Measurements from ENCODE around the gene TGFBRAP1.

TGFBRAP1 gene

DNA sequence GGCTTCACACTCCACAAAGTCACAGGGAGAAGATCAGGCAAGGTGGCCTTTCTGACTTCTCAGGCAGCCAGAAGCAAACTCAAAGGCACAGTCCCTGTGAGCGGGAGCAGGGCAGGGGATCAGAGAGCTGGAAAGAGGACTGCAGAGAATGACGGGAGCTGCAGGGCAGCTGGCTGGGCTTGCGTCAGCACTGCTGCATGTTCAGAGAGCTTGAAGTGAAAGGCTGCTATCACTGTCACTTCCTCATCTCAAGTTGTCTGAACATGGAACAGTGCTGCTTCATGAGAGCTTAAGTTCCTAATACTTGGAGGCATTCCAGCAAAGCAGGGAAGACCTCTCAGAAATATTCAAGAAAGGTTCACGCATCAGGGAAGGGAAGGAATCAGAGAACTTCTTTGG lies 20.4 kb downstream of the TGFBRAP1 start:
- DNase-seq: no peak

DNA sequence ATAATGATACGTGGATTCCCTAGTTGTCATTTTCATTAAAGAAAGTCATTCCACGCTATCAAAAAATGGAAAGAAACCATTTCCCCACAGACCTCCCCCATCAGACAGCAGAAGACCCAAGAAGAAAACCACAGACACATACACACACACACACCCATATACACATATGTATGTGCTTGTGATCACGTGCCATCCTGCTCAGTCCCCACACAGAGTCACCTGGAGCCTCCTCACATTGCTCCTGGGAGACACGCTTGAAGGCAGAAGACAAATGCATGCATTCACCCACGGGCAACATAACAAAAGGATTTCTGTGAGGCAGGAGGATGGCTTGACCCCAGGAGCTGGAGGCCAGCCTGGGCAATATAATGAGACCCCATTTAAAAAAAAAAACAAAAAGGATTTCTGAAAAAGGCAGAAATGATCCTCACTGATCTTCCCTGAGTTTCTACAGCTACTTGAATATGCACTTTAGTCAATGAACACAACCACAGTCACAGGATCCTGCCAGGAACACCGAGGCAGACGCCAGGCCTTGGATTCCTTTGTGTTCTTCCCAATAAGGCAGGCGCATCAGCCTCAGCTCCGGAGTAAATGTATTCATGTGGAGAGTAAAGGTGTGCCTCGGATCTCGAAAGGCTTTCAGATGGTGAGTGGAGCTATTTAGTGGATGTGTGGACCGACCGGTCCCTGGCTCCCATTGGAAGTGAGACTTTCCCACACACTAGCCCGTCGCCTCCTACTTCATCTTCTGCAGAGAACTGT lies 21.0 kb downstream of the TGFBRAP1 start:
- DNase-seq: no peak

DNA sequence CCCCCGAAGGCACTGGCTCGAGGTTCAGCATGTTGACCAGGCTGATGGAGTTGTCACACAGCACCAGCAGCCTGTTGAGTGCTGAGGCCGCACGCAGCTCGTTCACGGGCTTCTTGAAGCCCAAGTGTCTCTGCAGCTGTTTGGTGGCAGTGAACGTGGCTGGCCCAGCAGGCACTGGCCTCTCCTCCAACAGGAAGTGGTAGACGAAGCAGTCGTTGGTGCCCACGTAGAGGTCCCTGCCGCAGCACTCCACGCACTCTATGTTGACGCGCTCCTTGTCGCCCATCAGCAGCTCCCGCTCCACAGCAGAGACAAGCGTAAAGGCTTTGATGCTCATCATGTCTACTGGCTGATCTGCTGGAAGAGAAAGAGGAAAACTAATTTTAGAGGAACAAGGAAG lies 21.6 kb downstream of the TGFBRAP1 start:
- DNase-seq: no peak

DNA sequence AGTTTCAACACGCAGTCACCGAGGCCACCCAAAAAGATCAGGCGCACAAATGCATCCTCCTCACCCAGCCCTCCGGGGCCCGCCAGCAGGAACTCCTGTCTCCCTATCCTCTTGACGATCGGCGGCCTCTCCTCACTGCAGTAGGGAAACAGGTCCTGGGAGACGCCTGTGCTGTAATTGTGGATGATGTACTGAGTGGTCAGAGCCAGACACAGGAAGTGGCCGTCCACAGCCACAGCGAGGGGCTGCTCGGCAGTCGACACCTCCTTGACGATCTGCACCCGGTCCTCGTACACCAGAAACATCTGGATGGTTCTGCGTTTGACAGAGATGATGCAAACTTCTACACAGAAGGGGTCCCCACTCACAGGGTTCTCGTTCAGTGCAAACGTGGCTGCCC lies 22.0 kb downstream of the TGFBRAP1 start:
- DNase-seq: no peak

DNA sequence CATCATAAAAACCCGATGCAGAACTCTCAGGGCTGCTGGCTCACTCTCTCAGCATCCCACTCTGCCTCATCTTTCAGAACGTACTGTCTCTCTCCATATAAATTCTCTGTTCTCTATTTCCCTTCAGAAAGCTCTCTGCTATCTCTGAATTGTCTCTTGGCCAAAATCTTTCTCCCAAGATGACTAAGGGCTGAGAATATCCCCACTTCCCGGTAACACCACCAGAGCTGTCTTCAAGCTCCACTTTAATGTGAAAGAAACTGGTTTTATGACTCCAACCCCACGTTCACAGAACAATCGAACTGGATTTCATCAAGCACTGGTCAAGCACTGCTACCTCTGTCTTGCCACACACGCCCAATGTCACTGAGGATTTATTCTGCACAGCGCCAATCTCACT lies 22.4 kb downstream of the TGFBRAP1 start:
- DNase-seq: no peak

DNA sequence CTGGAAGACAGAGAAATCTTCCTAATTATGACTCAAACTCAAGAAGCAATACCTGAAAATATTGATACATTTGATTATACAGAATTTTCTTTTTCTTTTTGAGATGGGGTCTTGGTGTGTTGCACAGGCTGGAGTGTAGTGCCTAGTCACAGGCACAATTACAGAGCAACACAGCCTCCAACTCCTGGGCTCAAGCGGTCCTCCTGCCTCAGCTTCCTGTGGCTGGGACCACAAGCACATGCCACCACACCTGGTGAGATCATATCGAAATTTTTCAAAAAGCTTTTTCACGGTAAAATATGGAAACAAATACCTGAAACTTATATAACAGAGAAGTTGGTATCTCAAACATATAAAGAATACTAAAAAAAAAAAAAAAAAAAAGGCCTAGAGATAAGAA lies 27.9 kb downstream of the TGFBRAP1 start:
- no peak for DNase-seq

DNA sequence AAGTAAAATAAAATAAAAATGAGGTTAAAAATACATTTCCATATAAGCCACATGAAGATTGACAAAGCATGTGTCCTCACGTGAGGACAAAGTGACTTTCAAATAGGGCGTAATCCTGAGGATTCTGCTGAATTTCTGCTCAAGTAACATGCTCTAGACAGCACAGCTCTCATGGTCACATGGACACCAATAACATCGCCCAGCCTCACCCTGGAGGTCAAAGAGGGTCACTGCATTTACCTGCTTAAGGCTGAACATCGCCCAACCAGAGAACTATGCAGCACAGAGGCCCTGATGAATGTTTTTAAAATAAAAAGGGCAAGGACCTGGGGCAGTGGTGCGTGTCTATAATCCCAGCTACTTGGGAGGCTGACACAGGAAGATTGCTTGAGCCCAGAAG lies 30.2 kb downstream of the TGFBRAP1 start:
- DNase-seq: no peak

DNA sequence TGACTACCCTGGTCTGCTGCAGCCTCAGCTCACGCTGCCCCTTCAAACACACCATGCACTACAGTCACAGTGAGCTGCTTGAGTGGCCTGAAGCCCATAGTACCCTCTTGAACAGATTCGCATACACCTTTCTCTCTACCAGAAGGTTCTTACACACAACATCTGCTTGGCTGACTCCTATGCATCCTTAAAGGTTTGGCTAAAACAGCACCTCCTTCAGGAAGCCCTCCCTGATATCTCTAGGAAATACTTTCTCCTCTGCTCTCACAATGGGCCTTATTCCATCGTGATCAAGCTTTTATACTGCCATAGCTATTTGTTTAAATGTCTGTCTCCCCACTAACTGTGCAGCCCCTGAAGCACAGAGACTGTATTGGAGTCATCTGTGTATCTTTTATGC lies 31.5 kb downstream of the TGFBRAP1 start:
- no peak for DNase-seq

DNA sequence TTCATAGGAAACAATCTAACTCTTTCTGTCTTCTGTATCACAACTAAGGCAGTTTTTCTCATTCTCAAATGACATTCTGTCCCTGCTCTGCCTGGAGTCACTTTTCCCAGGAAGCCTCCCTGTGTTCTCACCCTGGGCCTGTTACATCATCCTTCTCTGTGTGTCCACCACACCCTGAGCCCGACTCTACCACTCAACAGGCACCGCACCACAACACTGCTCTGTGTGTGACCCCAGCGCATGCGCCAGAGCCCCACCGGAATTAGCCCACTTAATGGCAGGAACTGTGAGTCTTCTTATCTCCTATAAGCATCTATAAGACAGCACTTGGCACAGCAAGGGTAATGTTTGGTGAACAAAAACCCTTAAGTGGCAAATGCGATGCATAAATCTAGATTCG lies 32.3 kb downstream of the TGFBRAP1 start:
- no peak for DNase-seq

DNA sequence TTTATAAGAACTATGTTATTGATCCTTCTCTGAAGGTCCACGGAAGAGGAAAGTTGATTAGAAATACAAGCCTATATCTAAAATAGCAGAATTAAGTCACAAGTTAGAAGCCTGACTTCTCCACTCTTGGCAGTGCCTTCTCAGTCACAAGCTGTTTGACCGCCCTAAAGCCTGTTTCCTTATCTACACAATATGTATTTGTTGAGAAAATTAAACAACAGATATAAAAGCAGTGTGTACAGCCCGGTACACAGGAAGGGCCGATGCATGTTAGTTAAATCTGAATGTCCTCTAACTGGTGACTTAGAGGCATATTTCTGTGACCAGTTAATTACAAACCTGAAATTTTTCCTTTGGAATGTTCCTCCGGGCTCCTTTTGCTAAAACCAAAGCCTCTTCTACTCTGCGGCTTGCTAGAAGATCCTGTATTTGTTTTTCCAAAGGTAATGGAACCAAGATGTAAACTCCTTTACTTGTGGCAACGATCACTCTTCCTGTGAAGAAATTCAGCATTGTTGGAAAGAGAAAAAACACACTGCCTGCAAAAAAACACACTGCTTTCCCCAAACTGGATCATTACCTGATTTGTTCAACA lies 33.4 kb downstream of the TGFBRAP1 start:
- no peak for DNase-seq

DNA sequence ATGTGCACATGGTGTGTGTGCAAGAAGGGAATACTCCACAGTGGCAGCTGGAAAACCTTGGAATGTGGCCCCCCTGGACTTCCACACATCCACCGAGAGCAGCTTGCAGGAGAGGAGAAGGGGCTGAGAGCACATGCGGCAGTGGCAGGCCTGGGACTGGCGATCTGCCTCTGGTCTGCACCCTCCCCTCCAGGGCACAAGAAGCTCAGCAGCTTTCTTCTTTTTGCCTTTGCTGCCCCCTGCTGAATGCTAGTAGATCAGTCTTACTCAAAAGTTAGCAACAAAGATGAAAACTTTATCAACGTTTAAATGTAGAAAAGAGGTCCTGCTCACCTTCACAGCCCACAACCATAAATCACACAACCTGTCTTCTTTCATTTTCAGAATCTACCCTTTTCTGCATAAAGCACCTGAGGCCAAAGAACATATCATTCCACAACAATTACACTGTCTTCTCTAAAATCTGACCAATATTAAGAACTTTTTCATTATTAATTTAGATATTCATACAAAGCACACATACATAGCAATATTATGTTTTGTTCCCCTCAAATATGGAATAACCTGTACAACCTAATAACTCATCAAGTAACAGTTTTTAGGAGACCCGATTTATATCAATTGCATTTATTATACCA lies 34.6 kb downstream of the TGFBRAP1 start:
- peak; percentile 8 for DNase-seq

DNA sequence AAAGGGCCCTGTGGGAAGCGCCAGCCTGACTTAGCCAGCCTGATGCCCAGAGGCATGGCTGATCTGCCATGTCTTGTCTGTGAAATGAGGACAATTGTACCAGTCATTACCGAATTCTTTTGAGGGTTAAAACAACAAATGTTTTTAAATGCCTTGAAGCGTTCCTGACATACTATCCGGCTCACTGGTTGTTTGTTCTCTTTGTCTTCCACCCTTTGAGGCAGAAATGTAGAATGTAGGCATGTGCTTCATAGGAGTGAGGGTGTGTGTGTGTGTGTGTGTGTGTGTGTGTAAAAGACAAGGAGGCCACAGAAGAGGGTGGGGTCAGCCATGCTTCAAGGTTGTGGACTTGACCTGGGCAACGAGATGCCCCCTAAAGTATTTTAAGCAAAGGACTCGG lies 35.5 kb downstream of the TGFBRAP1 start:
- no peak for DNase-seq

DNA sequence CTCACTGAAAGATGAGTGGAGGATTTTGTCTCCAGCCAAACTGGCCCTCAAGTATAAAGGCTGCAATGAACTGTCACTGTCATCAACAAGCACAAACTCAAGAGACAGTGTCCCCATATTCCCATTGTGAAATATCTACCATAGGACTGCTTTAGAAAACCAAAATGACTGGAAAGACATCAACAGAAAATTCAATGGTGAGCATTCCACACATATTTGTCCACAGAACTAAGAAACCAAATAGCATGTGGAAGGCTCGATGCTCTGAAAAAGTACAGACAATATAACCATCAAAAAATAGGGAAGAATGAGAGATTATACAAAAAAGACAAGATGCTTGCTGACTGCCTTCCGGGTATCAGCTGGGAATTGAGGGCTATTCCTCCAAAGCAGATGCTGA lies 37.6 kb downstream of the TGFBRAP1 start:
- DNase-seq: no peak

DNA sequence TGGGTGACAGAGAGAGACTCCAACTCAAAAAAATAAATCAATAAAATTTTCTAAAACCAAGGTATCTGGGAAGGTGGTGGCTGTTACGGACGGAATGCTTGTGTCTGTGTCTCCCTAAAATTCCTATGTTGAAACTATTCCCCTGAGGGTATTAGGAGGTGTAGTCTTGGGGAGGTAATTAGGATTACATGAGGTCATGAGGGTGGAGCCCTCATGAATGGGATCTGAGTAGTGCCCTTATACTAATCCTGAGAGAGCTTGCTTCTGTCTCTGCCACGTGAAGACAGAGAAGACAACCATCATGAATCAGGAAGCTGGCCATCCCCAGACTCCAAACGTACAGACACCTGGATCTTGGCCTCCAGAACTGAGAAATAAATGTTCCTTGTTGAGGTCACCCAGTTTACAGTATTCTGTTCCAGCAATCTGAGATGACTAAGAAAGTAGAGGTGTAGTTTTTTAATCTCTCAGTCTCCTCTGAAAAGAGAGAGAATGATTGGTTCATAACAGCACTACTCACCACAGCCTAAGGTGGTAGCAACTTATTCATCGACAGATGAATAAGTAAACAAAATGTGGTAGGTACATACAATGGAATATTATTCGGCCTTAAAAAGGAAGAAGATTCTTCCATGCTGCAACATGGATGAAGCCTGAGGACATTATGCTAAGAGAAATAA lies 38.4 kb downstream of the TGFBRAP1 start:
- DNase-seq: no peak

DNA sequence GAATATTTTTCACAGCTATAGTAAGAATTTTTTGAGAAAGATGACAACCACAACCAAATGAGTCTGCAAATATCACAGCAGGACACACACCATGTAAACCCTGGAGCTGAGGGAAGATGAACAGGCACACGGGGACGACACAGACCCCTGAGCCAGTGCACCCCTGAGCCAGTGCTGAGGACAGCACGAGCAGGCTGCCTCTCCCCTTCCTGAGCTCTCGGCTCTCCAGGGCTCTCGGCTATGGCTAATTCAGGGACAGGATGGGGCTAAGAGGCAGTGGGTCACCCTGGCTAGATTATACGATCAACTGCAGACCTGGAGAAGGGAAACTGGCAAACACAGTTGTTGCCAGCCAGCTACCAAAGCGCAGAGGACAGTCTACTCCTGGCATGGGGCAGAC lies 41.4 kb downstream of the TGFBRAP1 start:
- no peak for DNase-seq

DNA sequence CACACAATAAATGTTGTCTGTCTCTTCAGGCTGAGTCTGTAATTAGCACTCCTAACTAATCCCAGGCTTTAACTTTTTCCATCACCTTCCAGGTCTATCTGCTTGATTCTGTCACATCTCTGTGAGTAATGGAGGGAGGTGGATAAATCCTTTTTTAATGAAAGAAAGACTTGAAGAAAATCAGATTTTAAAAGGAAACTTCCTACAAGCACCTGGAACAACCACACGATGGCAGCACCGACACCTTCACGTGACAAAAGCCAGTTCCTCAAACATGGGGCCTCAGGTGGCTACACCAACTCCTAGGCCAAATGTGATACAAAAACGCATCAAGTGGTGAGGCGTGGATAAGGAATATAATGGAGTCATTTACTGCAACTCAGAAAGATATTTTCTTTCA lies 41.8 kb downstream of the TGFBRAP1 start:
- DNase-seq: peak; percentile 10

DNA sequence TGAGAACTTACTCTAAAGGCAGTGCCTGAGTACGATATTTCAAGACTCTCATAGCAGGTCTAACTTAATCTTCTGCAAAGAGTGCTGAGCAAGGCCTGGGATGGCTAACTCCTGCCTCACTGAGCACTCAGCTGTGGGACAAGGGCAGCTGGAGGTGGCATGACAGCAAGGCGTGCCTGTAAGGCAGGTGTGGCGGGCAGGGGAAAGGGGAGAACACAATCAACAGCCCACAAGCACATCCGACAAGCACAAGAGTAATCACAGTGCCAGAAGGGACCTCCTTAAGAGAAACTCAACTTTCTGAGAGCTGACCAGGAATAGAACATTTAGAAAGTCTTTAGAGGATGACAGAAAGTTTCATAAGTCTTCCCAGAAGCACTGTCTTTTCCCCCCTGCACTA lies 46.0 kb downstream of the TGFBRAP1 start:
- no peak for DNase-seq

DNA sequence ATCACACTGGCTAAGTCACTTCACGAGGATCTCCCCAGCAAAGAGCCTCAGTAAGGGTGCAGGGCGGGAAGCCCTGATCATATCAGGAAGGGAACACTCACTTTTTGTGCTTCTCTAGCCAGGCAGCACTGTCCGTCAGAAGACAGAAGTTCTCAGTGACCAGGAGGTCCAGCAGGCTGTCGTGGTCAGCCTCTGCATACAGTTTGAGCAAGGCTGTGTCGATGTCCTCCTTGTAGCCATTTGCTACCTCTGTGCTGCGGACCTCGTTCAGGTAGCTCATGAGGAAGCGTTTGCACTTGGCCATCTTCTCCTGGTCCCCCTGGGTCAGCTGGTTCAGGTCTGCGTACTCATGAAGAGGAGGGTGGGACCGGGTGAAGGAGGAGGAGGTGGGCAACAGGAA lies 49.3 kb downstream of the TGFBRAP1 start:
- DNase-seq: no peak

DNA sequence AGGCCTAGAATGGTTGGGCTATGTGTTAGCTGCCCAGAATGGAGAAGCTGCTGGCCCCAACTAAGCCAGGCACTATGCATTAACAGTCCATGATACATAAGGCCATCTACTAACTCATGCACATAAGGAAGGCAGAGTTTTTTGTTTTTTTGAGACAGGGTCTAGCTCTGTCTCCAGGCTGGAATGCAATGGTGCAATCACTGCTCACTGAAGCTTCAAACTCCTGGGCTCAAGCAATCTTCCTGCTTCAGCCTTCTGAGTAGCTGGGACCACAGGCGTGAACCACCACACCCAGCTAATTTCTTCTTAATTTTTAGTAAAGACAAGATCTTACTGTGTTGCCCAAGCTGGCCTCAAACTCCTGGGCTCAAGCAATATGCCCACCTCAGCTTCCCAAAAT lies 50.4 kb downstream of the TGFBRAP1 start:
- no peak for DNase-seq

DNA sequence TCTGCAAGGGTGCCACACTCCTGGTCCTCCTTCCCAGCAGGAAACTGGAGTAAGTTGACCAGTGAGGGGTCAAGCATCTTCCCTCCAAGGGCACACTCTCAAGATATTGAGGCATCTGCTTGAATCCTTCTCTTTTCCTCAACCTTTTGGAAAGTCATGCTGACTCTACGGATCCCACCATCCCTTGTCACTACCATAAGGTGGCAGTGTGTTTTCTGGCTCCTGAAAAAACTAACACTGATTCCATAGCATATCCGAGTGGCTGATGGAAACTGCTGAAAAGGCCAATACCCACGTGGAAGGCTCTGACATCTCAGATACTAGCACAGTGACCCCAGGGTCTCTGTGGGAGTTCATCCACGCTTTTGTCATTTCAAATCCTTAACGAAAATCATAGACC lies 50.9 kb downstream of the TGFBRAP1 start:
- no peak for DNase-seq

DNA sequence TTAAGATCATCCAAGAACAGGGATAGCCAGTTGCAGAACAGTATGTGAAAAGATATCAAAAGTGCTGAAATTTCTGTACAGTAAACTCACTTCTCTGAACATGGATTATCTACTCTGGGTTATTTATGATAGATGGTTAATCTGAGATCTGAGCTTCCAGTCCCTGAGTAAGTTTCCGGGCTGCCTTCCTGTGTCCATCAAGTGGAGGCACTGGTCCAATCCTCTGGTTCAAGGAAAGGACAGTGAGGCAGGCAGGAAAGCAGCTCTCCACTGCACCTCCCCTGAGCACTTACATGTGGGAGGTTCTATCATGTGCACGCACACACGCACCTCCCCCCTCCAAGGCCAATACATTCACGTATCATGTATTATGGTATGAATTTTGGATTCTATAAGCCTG lies 55.5 kb downstream of the TGFBRAP1 start:
- no peak for DNase-seq

DNA sequence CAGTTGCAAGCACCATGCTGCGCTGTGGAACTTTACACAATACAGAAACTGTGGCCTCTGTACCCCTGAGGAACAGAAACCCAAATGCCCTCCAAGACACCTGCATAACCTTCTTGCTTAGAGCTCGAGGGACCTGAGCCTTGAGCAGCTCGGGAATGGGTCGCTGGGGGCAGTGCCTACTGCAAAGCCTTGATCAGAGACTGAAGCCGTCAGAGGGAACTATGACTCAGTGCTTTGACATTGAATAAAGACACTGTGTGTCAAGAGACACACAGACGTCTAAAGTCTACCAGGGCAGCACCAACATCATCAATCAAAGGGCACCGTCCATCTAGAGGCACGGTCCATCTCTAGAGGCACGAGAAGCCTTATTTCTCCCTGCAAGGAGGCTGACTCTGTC lies 57.4 kb downstream of the TGFBRAP1 start:
- DNase-seq: no peak

DNA sequence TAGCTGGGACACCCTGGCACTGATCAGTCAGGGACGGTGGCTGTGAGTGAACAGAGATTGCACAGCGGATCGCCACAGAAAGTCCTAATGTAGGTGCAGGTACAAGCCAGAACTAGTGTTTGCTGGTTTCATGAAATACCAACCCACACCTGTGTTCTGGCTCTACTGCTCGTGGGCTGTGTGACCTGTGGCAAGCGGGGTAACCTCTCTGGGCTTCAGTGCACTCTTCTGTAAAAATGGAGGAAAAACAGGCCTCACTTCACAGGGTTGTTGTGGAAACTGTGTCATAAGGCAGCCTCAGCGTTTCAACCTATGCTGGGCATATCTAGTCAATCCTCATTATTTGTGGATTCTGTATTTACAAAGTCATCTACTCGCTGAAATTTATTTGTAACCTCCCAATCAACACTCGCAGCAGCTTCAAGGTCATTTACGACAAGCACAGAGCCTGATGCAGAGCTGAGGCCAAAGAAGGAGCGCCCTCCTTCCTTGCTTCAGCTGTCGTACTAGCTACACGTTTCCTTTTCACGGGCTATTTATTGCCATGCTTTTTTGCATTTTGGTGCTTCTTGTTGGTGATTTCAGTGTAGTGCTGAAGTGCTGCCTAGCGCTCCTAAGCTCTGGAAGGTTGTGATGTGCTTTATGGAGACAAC lies 58.0 kb downstream of the TGFBRAP1 start:
- no peak for DNase-seq
